Measurements from ENCODE around the gene UGT2A1. TPM values are rescaled to one million over a fixed set of nuclear protein-coding genes. Genes with fewer than 3 reads are reported as not detected.

Gene UGT2A1
- total and polyA plus RNA-seq, 2 of the 4 experiments (the other 2 are of a cell fraction), result not detected

- dilution Hi-C loops (cut with HindIII; ENCODE audit: low sequenced_read_pairs, unreplicated experiment), result no loop called here
Measured at GRCh38 chr4:69649629-69650028, 3.4 kb downstream of the UGT2A1 start.

More at GRCh38 chr4:69649629-69650028, 3.4 kb downstream of the UGT2A1 start:
- 100% methylated on average over 1 of the region's 2 CpGs; no CpG with 5 or more reads in 1 of the 2 experiments for WGBS, 2 experiments (ENCODE audit: extremely low coverage in 2 of 2, insufficient read length in 1 of 2)
- Histone ChIP-seq H3K36me3 (ENCODE audit: control insufficient read depth, insufficient read depth, low read length) (no peaks in the 10 kb centered on the region), H2AK9ac (replicated peaks; ENCODE audit: low read depth, low read length, poor library complexity) (no peak overlapping the region), H2BK5ac (ENCODE audit: low read depth, low read length, poor library complexity, severe bottlenecking) (no peak overlapping the region), H3K9me3 (ENCODE audit: control insufficient read depth, insufficient read depth, low read length) (no peaks in the 10 kb centered on the region), H3K4ac (ENCODE audit: low read depth, low read length) (no peak overlapping the region), H3K23ac (ENCODE audit: low read depth, low read length) (no peak overlapping the region), H4K20me1 (ENCODE audit: insufficient read depth, low read length) (no peaks in the 10 kb centered on the region), H3K9me1 (ENCODE audit: insufficient read depth, low read length) (no peaks in the 10 kb centered on the region), H4K5ac (ENCODE audit: low read depth, low read length) (no peak overlapping the region), H4K8ac (ENCODE audit: low read depth in 2 of 2, low read length in 2 of 2) (no peak overlapping the region), H3K27ac (ENCODE audit: insufficient read depth, low read length) (no peak overlapping the region), H2BK15ac (ENCODE audit: low read depth, low read length) (no peak overlapping the region), H2BK20ac (ENCODE audit: low read depth, low read length) (no peak overlapping the region), H3K18ac (ENCODE audit: low read depth, low read length) (no peak overlapping the region), H3K4me2 (ENCODE audit: low read depth, low read length) (no peak overlapping the region), H3K9ac (ENCODE audit: low read depth, low read length) (no peak overlapping the region), H3K4me1 (ENCODE audit: control insufficient read depth, insufficient read depth, low read length) (no peaks in the 10 kb centered on the region), H2AFZ (replicated peaks; ENCODE audit: low read length, poor library complexity) (no peak overlapping the region), H3K27me3 (ENCODE audit: control insufficient read depth, insufficient read depth, low read length) (no peaks in the 10 kb centered on the region), H3K79me1 (ENCODE audit: low read depth in 1 of 2, low read length in 2 of 2) (no peaks in the 10 kb centered on the region), H3K4me3 (ENCODE audit: insufficient read depth, low read depth, low read length) (no peak overlapping the region), H3K14ac (replicated peaks; ENCODE audit: low read depth, low read length) (no peak overlapping the region), H3K56ac (ENCODE audit: extremely low read depth, insufficient read depth, low read length) (no peak overlapping the region), H2AK5ac (ENCODE audit: low read depth, low read length) (no peak overlapping the region), H2BK120ac (ENCODE audit: low read depth, low read length) (no peak overlapping the region), H4K91ac (ENCODE audit: insufficient read depth, low read depth, low read length) (no peak overlapping the region)
- TF ChIP-seq, protein P1, sequence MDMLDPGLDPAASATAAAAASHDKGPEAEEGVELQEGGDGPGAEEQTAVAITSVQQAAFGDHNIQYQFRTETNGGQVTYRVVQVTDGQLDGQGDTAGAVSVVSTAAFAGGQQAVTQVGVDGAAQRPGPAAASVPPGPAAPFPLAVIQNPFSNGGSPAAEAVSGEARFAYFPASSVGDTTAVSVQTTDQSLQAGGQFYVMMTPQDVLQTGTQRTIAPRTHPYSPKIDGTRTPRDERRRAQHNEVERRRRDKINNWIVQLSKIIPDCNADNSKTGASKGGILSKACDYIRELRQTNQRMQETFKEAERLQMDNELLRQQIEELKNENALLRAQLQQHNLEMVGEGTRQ (IDR thresholded peaks at IDR 0.05; ENCODE audit: low read depth, low read length), result no peak
- TF ChIP-seq CTCF (conservative IDR thresholded peaks at IDR 0.05; ENCODE audit: low read depth, low read length) (no peak), MAFK (IDR thresholded peaks at IDR 0.05; ENCODE audit: low read depth, low read length) (no peak), NFE2L2 (IDR thresholded peaks at IDR 0.05; ENCODE audit: low read depth, low read length) (no peak), POLR2A (IDR thresholded peaks at IDR 0.05; ENCODE audit: low read depth, low read length) (no peak), RAD21 (IDR thresholded peaks at IDR 0.05; ENCODE audit: low read length) (no peak), CEBPB (IDR thresholded peaks at IDR 0.05; ENCODE audit: low read depth, low read length) (no peak), MAZ (IDR thresholded peaks at IDR 0.05; ENCODE audit: borderline replicate concordance, low read depth, low read length) (no peak), BHLHE40 (IDR thresholded peaks at IDR 0.05; ENCODE audit: low read depth, low read length) (no peak), CHD1 (IDR thresholded peaks at IDR 0.05; ENCODE audit: low read depth, low read length) (no peak), RCOR1 (IDR thresholded peaks at IDR 0.05; ENCODE audit: insufficient replicate concordance, low read length) (no peak), SMC3 (IDR thresholded peaks at IDR 0.05; ENCODE audit: low read depth, low read length) (no peak), MXI1 (IDR thresholded peaks at IDR 0.05; ENCODE audit: borderline replicate concordance, low read depth, low read length) (no peak), RFX5 (IDR thresholded peaks at IDR 0.05; ENCODE audit: low read depth, low read length) (no peak), FOS (IDR thresholded peaks at IDR 0.05; ENCODE audit: low read depth, low read length) (no peak)
- TF ChIP-seq, protein P2, sequence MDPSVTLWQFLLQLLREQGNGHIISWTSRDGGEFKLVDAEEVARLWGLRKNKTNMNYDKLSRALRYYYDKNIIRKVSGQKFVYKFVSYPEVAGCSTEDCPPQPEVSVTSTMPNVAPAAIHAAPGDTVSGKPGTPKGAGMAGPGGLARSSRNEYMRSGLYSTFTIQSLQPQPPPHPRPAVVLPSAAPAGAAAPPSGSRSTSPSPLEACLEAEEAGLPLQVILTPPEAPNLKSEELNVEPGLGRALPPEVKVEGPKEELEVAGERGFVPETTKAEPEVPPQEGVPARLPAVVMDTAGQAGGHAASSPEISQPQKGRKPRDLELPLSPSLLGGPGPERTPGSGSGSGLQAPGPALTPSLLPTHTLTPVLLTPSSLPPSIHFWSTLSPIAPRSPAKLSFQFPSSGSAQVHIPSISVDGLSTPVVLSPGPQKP (IDR thresholded peaks at IDR 0.05; ENCODE audit: borderline replicate concordance, low read depth, low read length), result no peak
- BruUV-seq (replicated peaks), result no TSS peak
- no peak for ATAC-seq (ENCODE audit: low read depth)
- intact Hi-C loops (cut with micrococcal nuclease), result no loop called here
- in situ Hi-C loops (cut with MboI; ENCODE audit: low sequenced_read_pairs), result no loop called here
- ChIA-PET POLR2A (ENCODE audit: unreplicated experiment) (no interaction called here), CTCF (no interaction called here)
- no peak for DNase-seq
